Adipose tissue (tissue), 3 donors: ENCODE data around the gene RTF2. TPM values are rescaled to one million over a fixed set of nuclear protein-coding genes. Genes with fewer than 3 reads are reported as not detected.

Source experiments
- polyA plus RNA-seq, 3 donors: library from polyadenylated mRNA; stranded (reverse); fragments of 200-250 nt; gene quantifications; one replicate each; pipeline ENCODE4 v1.2.3, GENCODE V29; 2013
- donor health status: healthy with polysubstance abuse.
- donor health status: Bipolar disorder and iron deficiency.
- donor health status: healthy.

The RTF2 gene
- polyA plus RNA-seq, 3 donors: 38.4 to 90.2 (median 74.3) TPM

Other genes with a start within 250 kb of the RTF2 start
- gene MC3R, start 219.9 kb upstream of the RTF2 start, polyA plus RNA-seq: not detected
- 10 to 100 TPM; 21.0 to 42.1 (median 40.7) TPM for gene FAM210B, start 109.7 kb upstream of the RTF2 start, polyA plus RNA-seq
- gene AURKA, start 76.4 kb upstream of the RTF2 start, polyA plus RNA-seq: 1 to 10 TPM in 1 of 3 donors, under 1 TPM in 2; 0.79 to 1.3 (median 0.92) TPM
- gene CSTF1, start 76.0 kb upstream of the RTF2 start, polyA plus RNA-seq: 10 to 100 TPM in 2 of 3 donors, 1 to 10 TPM in 1; 5.1 to 11.1 (median 10.5) TPM
- gene CASS4, start 56.4 kb upstream of the RTF2 start, polyA plus RNA-seq: 1 to 10 TPM in 1 of 3 donors, under 1 TPM in 2; 0.26 to 2.0 (median 0.91) TPM
- under 1 TPM; 0.09 to 0.79 (median 0.33) TPM for gene FAM209A, start 56.1 kb downstream of the RTF2 start, polyA plus RNA-seq
- under 1 TPM in 2 of 3 donors, not detected in 1; 0.14 to 0.42 TPM for gene FAM209B, start 64.6 kb downstream of the RTF2 start, polyA plus RNA-seq
- gene TFAP2C, start 160.7 kb downstream of the RTF2 start, polyA plus RNA-seq: 1 to 10 TPM in 1 of 3 donors, under 1 TPM in 2; 0.14 to 1.3 (median 0.70) TPM